HepG2 (cell line): ENCODE results near the gene PCCB. TPM values are rescaled to one million over a fixed set of nuclear protein-coding genes. Genes with fewer than 3 reads are reported as not detected.

Experiments
- FOXC1 ChIP-seq: sonication (generic); formaldehyde crosslinking; IDR thresholded peaks from 2 replicates; pipeline ENCODE4 v1.8.0; 2022; ENCODE audit warnings: mild to moderate bottlenecking, missing genetic modification reagents, borderline replicate concordance
- GATAD1 ChIP-seq: IDR thresholded peaks from 2 replicates; pipeline ENCODE4 v1.6.1; 2016; ENCODE audit warnings: missing genetic modification reagents, missing compliant biosample characterization
- SAP130 ChIP-seq: IDR thresholded peaks from 2 replicates; pipeline ENCODE4 v1.6.1; 2016; ENCODE audit warnings: low read depth
- ZMYM4 ChIP-seq: sonication (generic); formaldehyde crosslinking; IDR thresholded peaks from 2 replicates; pipeline ENCODE4 v1.8.1; 2023; ENCODE audit warnings: mild to moderate bottlenecking, missing genetic modification reagents
- ZNF160 ChIP-seq: sonication (generic); formaldehyde crosslinking; IDR thresholded peaks from 2 replicates; pipeline ENCODE4 v1.8.0; 2022; ENCODE audit warnings: mild to moderate bottlenecking, inconsistent platforms, missing genetic modification reagents
- ZNF558 ChIP-seq: sonication (generic); formaldehyde crosslinking; IDR thresholded peaks from 2 replicates; pipeline ENCODE4 v1.9.0; 2022; ENCODE audit warnings: mild to moderate bottlenecking, missing genetic modification reagents, borderline replicate concordance
- ZNF790 ChIP-seq: sonication (generic); formaldehyde crosslinking; IDR thresholded peaks from 2 replicates; pipeline ENCODE4 v1.8.0; 2022; ENCODE audit warnings: missing genetic modification reagents, mild to moderate bottlenecking, borderline replicate concordance
- ZSCAN12 ChIP-seq: sonication (generic); formaldehyde crosslinking; IDR thresholded peaks from 2 replicates; pipeline ENCODE4 v1.9.0; 2021; ENCODE audit warnings: mild to moderate bottlenecking, missing genetic modification reagents
- polyA plus RNA-seq, 8 experiments: library from polyadenylated mRNA; depleted of rRNA in 3 of 8; stranded (reverse) in 7 of 8; unstranded in 1 of 8; fragments of >200 nt; fragmentation: Illumina TruSeq in 4 of 8; extraction: Trizol in 4 of 8; gene quantifications; 2 replicates each; pipeline versions ENCODE4 v1.2.1 to v1.2.3, GENCODE V29; 2011 to 2016; ENCODE audit warnings: low read depth in 4 of 8, missing spikeins in 1 of 8, mixed read lengths in 1 of 8; ENCODE audit not compliant: insufficient read depth in 1 of 8
- total RNA-seq, 5 experiments: library from RNA; depleted of rRNA; stranded (reverse); fragments of >200 nt; fragmentation: Illumina TruSeq; extraction: Trizol; gene quantifications; 2 replicates each; pipeline ENCODE4 v1.2.3, GENCODE V29; 2016; ENCODE audit warnings: low read depth in 1 of 5
- TF ChIP-seq, protein P1 (sequence below): sonication (generic); formaldehyde crosslinking; conservative IDR thresholded peaks from 2 replicates; pipeline ENCODE4 v1.4.0; 2020; ENCODE audit warnings: missing genetic modification reagents
- TF ChIP-seq, protein P2 (sequence below): sonication (generic); formaldehyde crosslinking; IDR thresholded peaks from 2 replicates; pipeline ENCODE4 v1.5.1; 2020; ENCODE audit warnings: mild to moderate bottlenecking, missing genetic modification reagents, moderate library complexity
- TF ChIP-seq, protein P3 (sequence below): sonication (generic); formaldehyde crosslinking; IDR thresholded peaks from 2 replicates; pipeline ENCODE4 v1.4.0; 2020; ENCODE audit warnings: mild to moderate bottlenecking, missing genetic modification reagents

PCCB gene
- total and polyA plus RNA-seq, 2 of the 13 experiments (the other 11 are each of a cell fraction or from before 2014, with no cell fraction given) = 84.1 to 88.7 TPM

DNA sequence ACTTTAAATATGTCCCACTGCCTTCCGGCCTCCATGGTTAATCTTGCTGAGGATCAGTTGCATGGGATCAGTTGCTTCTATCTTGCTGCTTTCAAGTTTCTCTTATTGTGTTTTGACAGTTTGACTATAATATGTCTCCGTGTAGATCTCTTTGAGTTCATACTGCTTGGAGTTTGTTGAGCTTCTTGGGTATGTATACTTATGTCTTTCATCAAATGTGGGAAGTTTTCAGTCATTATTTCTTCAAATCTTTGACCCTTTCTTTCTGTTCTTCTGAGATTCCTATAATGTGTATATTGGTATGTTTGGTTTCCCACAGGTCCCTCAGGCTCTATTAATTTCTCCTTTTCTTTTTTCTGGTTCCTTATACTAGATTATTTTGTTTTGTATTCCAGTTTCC, 30.8 kb downstream of the PCCB start (continued):
- TF ChIP-seq, protein P1, sequence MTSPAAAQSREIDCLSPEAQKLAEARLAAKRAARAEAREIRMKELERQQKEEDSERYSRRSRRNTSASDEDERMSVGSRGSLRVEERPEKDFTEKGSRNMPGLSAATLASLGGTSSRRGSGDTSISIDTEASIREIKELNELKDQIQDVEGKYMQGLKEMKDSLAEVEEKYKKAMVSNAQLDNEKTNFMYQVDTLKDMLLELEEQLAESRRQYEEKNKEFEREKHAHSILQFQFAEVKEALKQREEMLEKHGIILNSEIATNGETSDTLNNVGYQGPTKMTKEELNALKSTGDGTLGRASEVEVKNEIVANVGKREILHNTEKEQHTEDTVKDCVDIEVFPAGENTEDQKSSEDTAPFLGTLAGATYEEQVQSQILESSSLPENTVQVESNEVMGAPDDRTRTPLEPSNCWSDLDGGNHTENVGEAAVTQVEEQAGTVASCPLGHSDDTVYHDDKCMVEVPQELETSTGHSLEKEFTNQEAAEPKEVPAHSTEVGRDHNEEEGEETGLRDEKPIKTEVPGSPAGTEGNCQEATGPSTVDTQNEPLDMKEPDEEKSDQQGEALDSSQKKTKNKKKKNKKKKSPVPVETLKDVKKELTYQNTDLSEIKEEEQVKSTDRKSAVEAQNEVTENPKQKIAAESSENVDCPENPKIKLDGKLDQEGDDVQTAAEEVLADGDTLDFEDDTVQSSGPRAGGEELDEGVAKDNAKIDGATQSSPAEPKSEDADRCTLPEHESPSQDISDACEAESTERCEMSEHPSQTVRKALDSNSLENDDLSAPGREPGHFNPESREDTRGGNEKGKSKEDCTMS (CRISPR knock-in tag) = no peak
- TF ChIP-seq SAP130 (CRISPR knock-in tag) (no peak), ZNF790 (no peak), FOXC1 (CRISPR knock-in tag) (no peak), ZNF558 (no peak), ZNF160 (CRISPR knock-in tag) (no peak), ZMYM4 (no peak), ZSCAN12 (CRISPR knock-in tag) (no peak), GATAD1 (CRISPR knock-in tag) (no peak)
- TF ChIP-seq, protein P2, sequence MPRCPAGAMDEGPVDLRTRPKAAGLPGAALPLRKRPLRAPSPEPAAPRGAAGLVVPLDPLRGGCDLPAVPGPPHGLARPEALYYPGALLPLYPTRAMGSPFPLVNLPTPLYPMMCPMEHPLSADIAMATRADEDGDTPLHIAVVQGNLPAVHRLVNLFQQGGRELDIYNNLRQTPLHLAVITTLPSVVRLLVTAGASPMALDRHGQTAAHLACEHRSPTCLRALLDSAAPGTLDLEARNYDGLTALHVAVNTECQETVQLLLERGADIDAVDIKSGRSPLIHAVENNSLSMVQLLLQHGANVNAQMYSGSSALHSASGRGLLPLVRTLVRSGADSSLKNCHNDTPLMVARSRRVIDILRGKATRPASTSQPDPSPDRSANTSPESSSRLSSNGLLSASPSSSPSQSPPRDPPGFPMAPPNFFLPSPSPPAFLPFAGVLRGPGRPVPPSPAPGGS (CRISPR knock-in tag) = no peak
- TF ChIP-seq, protein P3, sequence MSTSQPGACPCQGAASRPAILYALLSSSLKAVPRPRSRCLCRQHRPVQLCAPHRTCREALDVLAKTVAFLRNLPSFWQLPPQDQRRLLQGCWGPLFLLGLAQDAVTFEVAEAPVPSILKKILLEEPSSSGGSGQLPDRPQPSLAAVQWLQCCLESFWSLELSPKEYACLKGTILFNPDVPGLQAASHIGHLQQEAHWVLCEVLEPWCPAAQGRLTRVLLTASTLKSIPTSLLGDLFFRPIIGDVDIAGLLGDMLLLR (CRISPR knock-in tag) = no peak
